NCI-H1694 (cell line): ENCODE results near the gene FAM187B.

Experiments
- DNase-seq: peaks from one replicate; lab custom pipeline; 2025; lab: John Stamatoyannopoulos, UW

The FAM187B gene

GRCh38 chr19:35178701-35179100 is 49.8 kb downstream of the FAM187B start:
- DNase-seq, result no peak

- DNase-seq, result no peak
These were observed 50.9 kb downstream of the FAM187B start for GRCh38 chr19:35177377-35178274.

- DNase-seq, result no peak
These were observed 52.4 kb downstream of the FAM187B start for GRCh38 chr19:35176181-35176570.
